Stimulated activated naive B cell treated with anti-CD40 and anti-IgM and Interleukin-4, amounts not matched to agents 10 μg/mL and 1 μg/mL and 100 μg/mL, for 72 hours (primary cell): ENCODE data around the gene ARSD.
A peak's percentile ranks its signal among the peaks of the same experiment; 100 is the strongest.
"Not testable (repeated sequence)": the region's sequence is repeated elsewhere in the genome, so short reads cannot be mapped to it uniquely, and the experiment has no call there.

Source experiments
- ATAC-seq, 2 donors: fragments of 150-1000 bp; cut with Tn5 transposase; replicated peaks; 2 replicates each; pipeline ENCODE4 v1.10.0; 2021; ENCODE audit warnings: moderate library complexity in 1 of 2
- DNase-seq: peaks from one replicate; pipeline ENCODE4 v3.0.0; 2021
- H3K27ac Mint-ChIP-seq: one replicate; pipeline ENCODE4 v1.8.0; 2022; ENCODE audit warnings: mild to moderate bottlenecking, mixed read lengths
- H3K27me3 Mint-ChIP-seq, 2 donors: one replicate each; pipeline ENCODE4 v1.8.0; 2022; ENCODE audit warnings: mixed read lengths in 2 of 2
- H3K36me3 Mint-ChIP-seq, 2 donors: one replicate each; pipeline ENCODE4 v1.8.0; 2022; ENCODE audit warnings: mixed read lengths in 2 of 2, mild to moderate bottlenecking in 1 of 2
- H3K4me1 Mint-ChIP-seq, 2 donors: one replicate each; pipeline ENCODE4 v1.8.0; 2022; ENCODE audit warnings: mixed read lengths in 2 of 2, mild to moderate bottlenecking in 1 of 2
- H3K4me3 Mint-ChIP-seq, 2 donors: one replicate each; pipeline ENCODE4 v1.8.0; 2022; ENCODE audit warnings: mild to moderate bottlenecking in 2 of 2, mixed read lengths in 2 of 2, moderate library complexity in 1 of 2
- H3K9me3 Mint-ChIP-seq, 2 donors: one replicate each; pipeline ENCODE4 v1.8.0; 2022; ENCODE audit warnings: mixed read lengths in 2 of 2, mild to moderate bottlenecking in 1 of 2

ARSD gene

GRCh38 chrX:2921193-2921592 lies 7.9 kb downstream of the ARSD start:
- peaks cover 0 to 2% of the 10 kb centered on the region in 2 donors for H3K4me1 Mint-ChIP-seq
- DNase-seq, result no peak
- H3K27ac Mint-ChIP-seq, result no peak overlapping the region
- H3K36me3 Mint-ChIP-seq, result peaks cover 8 to 20% of the 10 kb centered on the region in 2 donors
- no peaks in the 10 kb centered on the region for H3K27me3 Mint-ChIP-seq
- ATAC-seq, result no peak
- H3K9me3 Mint-ChIP-seq, result peaks cover 0 to 3% of the 10 kb centered on the region in 2 donors
- no peak overlapping the region for H3K4me3 Mint-ChIP-seq

DNA sequence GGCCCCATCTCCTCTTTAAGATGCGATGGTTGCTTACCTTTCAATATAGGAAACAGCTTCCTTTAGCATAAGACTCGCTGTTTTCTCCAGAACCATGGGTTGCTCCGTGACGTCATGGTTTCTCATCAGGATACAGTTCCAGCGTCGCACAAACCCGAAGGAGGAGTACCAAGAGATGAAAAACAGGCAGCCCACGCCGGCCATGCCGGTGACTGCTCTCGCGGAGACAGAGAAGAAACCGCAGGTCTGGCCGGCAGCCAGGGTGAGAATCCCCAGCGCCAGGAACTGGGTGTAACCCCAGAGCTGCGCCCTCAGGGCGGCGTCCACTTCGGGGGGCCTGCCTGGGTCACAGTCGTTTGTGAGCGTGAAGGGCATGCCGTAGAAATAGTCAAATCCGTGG lies 11.4 kb downstream of the ARSD start:
- no peaks in the 10 kb centered on the region for H3K27me3 Mint-ChIP-seq
- H3K4me3 Mint-ChIP-seq, result no peak overlapping the region
- H3K9me3 Mint-ChIP-seq, result peaks cover 0 to 3% of the 10 kb centered on the region in 2 donors
- DNase-seq (no peak), ATAC-seq (no peak)
- no peaks in the 10 kb centered on the region for H3K4me1 Mint-ChIP-seq
- H3K27ac Mint-ChIP-seq, result no peak overlapping the region
- H3K36me3 Mint-ChIP-seq, result peaks cover 8 to 31% of the 10 kb centered on the region in 2 donors

- ATAC-seq, result no peak
- no peak for DNase-seq
- Mint-ChIP-seq H3K36me3 (peaks cover 6 to 28% of the 10 kb centered on the region in 2 donors), H3K9me3 (peaks cover 0 to 3% of the 10 kb centered on the region in 2 donors), H3K4me1 (no peaks in the 10 kb centered on the region), H3K27ac (no peak overlapping the region), H3K4me3 (no peak overlapping the region), H3K27me3 (no peaks in the 10 kb centered on the region)
Measured at GRCh38 chrX:2913118-2913517, 16.0 kb downstream of the ARSD start.

DNA sequence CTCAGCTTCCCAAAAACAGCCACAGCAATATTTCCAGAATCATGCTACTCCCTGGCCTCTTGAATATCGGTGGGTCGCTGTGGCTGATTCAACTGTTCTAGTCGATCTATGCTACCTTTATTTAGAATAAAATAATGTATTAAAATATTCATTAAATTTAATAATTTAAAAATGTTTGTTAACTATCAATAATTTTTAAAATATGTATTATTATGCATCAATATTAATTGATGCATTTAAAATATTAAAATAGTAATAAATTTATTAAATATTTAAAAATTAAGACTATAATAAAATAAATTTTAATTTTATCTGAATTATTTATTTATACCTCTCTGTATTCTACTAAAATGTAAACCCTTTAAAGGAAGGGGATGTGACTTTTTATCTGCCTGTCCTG lies 19.0 kb downstream of the ARSD start:
- H3K4me3 Mint-ChIP-seq, result no peak overlapping the region
- no peak for ATAC-seq

DNA sequence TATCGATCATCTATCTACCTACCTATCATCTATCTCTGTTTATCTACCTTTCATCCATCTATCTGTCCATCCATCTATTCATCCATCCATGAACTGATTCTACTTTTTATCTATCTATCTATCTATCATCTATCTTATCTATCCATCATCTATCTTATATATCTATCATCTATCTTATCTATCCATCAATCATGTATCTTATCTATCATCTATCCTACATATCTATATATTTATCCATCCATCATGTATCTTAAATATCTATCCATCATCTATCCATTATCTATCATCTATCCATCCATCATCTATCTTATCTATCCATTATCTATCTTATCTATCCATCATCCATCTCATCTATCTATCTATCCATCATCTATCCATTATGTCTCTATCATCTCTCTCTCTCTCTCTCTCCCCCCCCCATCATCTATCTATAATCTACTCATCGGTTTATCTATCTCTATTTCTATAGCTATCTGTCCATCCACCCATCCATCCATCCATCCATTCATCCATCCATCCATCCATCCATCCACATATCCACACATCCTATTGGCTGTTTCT lies 20.9 kb downstream of the ARSD start:
- ATAC-seq, result no peak
- Mint-ChIP-seq H3K9me3 (peaks cover 4 to 5% of the 10 kb centered on the region in 2 donors), H3K36me3 (peaks cover 11 to 26% of the 10 kb centered on the region in 2 donors)

More for the DNA sequence above, 19.0 kb downstream of the ARSD start:
- H3K4me1 Mint-ChIP-seq, result no peaks in the 10 kb centered on the region
- DNase-seq, result no peak
- no peaks in the 10 kb centered on the region for H3K27me3 Mint-ChIP-seq
- peaks cover 7 to 27% of the 10 kb centered on the region in 2 donors for H3K36me3 Mint-ChIP-seq
- H3K9me3 Mint-ChIP-seq, result peaks cover under 1 to 1% of the 10 kb centered on the region in 2 donors
- no peak overlapping the region for H3K27ac Mint-ChIP-seq

DNA sequence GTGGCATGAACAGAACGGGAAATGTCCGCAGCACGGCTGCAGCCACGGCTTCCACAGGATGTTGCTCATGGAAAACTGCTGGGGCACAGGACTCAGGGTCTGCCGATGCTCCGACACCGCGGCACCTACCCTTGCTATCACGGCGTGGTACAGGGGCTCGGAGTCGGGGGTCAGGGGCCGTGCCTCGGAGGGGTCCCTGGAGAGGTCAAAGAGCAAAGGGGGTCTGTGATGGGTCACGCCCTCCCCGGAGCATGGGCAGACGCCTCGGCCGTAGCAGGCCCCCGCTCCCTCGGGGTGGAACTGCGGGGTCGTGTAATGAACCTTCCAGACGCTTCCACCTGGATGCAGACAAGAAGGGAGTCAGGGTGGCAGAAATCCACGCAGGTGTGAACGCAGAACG lies 21.8 kb downstream of the ARSD start:
- Mint-ChIP-seq H3K27ac (no peak overlapping the region), H3K9me3 (peaks cover 8 to 9% of the 10 kb centered on the region in 2 donors), H3K27me3 (no peaks in the 10 kb centered on the region), H3K4me3 (no peak overlapping the region), H3K36me3 (peaks cover 11 to 26% of the 10 kb centered on the region in 2 donors), H3K4me1 (no peaks in the 10 kb centered on the region)
- no peak for DNase-seq
- no peak for ATAC-seq

More for the DNA sequence above, 20.9 kb downstream of the ARSD start:
- no peaks in the 10 kb centered on the region for H3K4me1 Mint-ChIP-seq
- no peaks in the 10 kb centered on the region for H3K27me3 Mint-ChIP-seq
- no peak for DNase-seq
- no peak overlapping the region for H3K4me3 Mint-ChIP-seq
- no peak overlapping the region for H3K27ac Mint-ChIP-seq

- Mint-ChIP-seq H3K4me1 (peaks cover 3% of the 10 kb centered on the region in 2 donors), H3K36me3 (peaks cover 7 to 20% of the 10 kb centered on the region in 2 donors), H3K9me3 (peaks cover 8 to 9% of the 10 kb centered on the region in 2 donors), H3K4me3 (no peak overlapping the region), H3K27ac (no peak overlapping the region), H3K27me3 (peaks cover 0 to 5% of the 10 kb centered on the region in 2 donors)
- no peak for DNase-seq
- ATAC-seq, result no peak
Measured at GRCh38 chrX:2903366-2903765, 25.8 kb downstream of the ARSD start.

- DNase-seq (no peak), ATAC-seq (no peak)
- Mint-ChIP-seq H3K27me3 (peaks cover 0 to 5% of the 10 kb centered on the region in 2 donors), H3K27ac (no peak overlapping the region), H3K36me3 (peaks cover 7 to 15% of the 10 kb centered on the region in 2 donors), H3K4me1 (peaks cover 6 to 8% of the 10 kb centered on the region in 2 donors), H3K4me3 (no peak overlapping the region), H3K9me3 (peaks cover 8 to 9% of the 10 kb centered on the region in 2 donors)
Measured at GRCh38 chrX:2902841-2903240, 26.3 kb downstream of the ARSD start.

- no peak overlapping the region for H3K4me3 Mint-ChIP-seq
Measured at GRCh38 chrX:2901367-2902036, 27.6 kb downstream of the ARSD start.

DNA sequence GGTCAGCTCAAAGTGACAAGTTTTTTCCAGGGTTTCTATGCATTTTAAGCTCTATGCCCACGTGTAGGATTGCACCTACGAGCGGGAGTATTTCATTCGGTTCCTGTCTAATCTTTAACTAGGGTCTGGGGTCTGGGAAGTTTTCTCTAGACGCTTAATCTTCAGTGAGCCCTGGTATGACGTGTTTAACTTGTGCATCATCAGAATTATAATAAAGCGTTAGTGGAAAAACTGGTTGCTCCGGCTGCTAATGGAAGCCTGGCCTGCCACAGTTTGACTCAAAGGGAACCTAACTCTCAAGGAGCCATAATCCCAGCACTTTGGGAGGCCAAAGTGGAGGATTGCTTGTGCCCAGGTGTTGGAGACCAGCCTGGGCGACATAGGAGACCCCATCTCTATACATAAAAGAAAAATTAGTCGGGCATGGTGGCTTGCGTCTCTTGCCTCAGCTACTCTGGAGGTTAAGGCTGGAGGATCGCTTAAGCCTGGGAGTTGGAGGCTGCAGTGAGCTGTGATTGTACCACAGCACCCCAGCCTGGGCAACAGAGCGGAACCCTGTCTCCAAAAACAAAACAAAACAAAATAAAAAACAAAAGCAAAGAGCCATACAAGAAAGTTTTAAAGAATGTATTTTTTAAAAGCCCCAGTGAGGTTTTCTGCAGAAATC lies 30.2 kb downstream of the ARSD start:
- DNase-seq, result no peak
- Mint-ChIP-seq H3K27ac (no peak overlapping the region), H3K27me3 (peaks cover 0 to 5% of the 10 kb centered on the region in 2 donors), H3K4me3 (no peak overlapping the region), H3K36me3 (no peaks in the 10 kb centered on the region), H3K9me3 (peaks cover 4 to 5% of the 10 kb centered on the region in 2 donors), H3K4me1 (peaks cover 7 to 10% of the 10 kb centered on the region in 2 donors)
- no peak for ATAC-seq

More at GRCh38 chrX:2901367-2902036, 27.6 kb downstream of the ARSD start:
- H3K27me3 Mint-ChIP-seq, result peaks cover 0 to 5% of the 10 kb centered on the region in 2 donors
- H3K9me3 Mint-ChIP-seq, result peaks cover 8 to 9% of the 10 kb centered on the region in 2 donors
- ATAC-seq (no peak), DNase-seq (no peak)
- peaks cover 3 to 7% of the 10 kb centered on the region in 2 donors for H3K36me3 Mint-ChIP-seq
- no peak overlapping the region for H3K27ac Mint-ChIP-seq
- peaks cover 7 to 10% of the 10 kb centered on the region in 2 donors for H3K4me1 Mint-ChIP-seq

DNA sequence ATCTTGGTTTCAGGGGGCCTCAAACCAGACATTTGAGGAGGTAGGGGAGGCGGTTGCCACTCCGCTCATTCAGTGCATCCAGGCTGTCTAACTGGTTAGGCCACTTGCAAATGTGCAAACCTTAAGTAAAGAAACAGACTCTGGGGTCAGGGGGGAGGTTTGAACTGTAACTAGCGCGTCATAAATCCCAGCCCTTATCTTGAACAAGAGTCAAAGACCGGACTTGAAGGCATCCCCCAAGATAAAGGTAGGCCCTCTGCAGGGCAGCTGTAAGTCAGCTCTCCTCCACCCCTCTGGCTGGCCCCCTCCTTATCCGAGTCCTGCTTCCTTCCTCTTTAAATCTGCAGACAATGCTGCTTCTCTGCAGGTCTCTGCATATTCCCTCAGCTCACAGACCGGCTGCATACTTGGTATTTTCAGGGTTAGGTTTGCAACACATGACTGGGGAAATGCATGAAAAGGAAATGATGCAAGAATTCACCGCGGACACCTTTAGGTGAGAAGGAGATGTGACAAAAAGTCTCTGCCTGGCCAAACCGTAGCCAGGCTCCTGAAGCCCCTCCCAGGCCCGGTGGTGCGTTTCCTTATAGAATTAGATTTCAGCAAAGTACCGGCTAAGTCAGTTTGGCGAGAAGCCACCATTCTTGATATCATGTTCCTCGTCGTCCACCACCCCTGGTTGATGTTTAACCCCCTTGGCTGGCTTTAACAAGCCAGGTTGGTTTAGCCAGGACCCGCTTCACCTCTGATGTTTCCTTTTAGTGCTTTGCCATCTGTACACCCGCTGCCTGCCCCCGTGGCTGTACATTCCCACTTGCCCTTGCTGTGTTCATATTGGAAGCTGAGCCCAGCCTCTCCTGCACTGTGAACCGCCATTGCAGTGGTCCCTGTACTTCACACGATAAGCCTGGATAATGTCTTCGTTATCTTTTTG lies 31.2 kb downstream of the ARSD start:
- H3K27me3 Mint-ChIP-seq, H3K9me3 Mint-ChIP-seq, H3K27ac Mint-ChIP-seq, DNase-seq, H3K36me3 Mint-ChIP-seq: not testable (repeated sequence)
- peak; percentile 48 to 49 for ATAC-seq
- Mint-ChIP-seq H3K4me3 (peak overlapping the region in 1 of 2 donors; percentile 31), H3K4me1 (peaks cover 7 to 10% of the 10 kb centered on the region in 2 donors)

DNA sequence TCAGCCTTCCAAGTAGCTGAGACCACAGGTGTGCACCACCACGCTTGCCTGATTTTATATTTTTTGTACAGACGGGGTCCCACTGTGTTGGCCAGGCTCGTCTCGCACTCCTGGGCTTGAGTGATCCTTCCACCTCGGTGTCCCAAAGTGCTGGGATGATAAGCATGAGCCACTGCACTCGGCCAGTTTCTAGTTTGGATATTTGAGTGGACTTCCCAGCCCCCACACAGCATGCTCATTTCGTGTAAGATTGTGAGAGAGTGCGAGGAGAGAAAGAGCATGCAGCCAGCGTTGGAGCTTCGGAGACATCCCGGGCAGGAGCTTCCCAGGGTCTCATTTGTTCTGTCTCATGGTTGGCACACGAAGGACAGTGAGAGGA lies 31.8 kb downstream of the ARSD start:
- DNase-seq, result no peak
- Mint-ChIP-seq H3K4me3 (no peak overlapping the region), H3K4me1 (peaks cover 7 to 10% of the 10 kb centered on the region in 2 donors), H3K9me3 (no peaks in the 10 kb centered on the region), H3K27me3 (peaks cover 0 to 5% of the 10 kb centered on the region in 2 donors), H3K27ac (no peak overlapping the region), H3K36me3 (no peaks in the 10 kb centered on the region)
- ATAC-seq, result no peak

DNA sequence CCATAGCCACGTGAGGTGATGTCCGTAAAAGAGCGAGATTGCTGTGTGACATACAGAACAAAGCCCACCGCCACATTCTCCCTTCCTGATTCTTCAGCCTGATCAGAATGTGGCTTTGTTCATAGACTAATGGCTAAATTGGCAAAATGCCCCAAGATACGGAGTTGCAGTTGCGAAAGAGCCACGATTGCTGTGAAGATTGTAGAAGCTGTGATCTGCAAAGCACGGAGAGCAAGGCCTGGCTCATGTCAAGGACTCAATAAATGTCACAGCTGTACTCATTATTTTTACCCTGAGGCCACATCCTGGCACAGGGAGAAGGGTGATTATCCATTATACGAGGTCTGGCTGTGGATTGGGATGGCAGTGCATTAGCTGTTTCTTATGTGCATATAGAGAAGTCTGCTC lies 34.2 kb downstream of the ARSD start:
- Mint-ChIP-seq H3K4me1 (peaks cover 9 to 10% of the 10 kb centered on the region in 2 donors), H3K36me3 (no peaks in the 10 kb centered on the region), H3K4me3 (no peak overlapping the region), H3K27me3 (peaks cover 0 to 13% of the 10 kb centered on the region in 2 donors), H3K9me3 (no peaks in the 10 kb centered on the region), H3K27ac (no peak overlapping the region)
- ATAC-seq (no peak), DNase-seq (no peak)

GRCh38 chrX:2892816-2893215 lies 36.3 kb downstream of the ARSD start:
- H3K27me3 Mint-ChIP-seq, result peaks cover 12 to 28% of the 10 kb centered on the region in 2 donors
- DNase-seq (no peak), ATAC-seq (no peak)
- peaks cover 8 to 9% of the 10 kb centered on the region in 2 donors for H3K4me1 Mint-ChIP-seq
- H3K9me3 Mint-ChIP-seq, result no peaks in the 10 kb centered on the region
- no peaks in the 10 kb centered on the region for H3K36me3 Mint-ChIP-seq
- H3K4me3 Mint-ChIP-seq, result no peak overlapping the region
- H3K27ac Mint-ChIP-seq, result no peak overlapping the region
